22Rv1 (cell line): Measurements from ENCODE around the gene AGAP1.

Source experiments
- ZFX ChIP-seq: fragments of 450-650 bp; IDR thresholded peaks from 2 replicates; pipeline ENCODE4 v1.6.1; 2017; ENCODE audit warnings: antibody characterized with exemption, borderline replicate concordance
- TF ChIP-seq, protein P1 (sequence below): fragments of 450-650 bp; IDR thresholded peaks from 2 replicates; pipeline ENCODE4 v1.5.1; 2017; ENCODE audit warnings: mild to moderate bottlenecking

DNA sequence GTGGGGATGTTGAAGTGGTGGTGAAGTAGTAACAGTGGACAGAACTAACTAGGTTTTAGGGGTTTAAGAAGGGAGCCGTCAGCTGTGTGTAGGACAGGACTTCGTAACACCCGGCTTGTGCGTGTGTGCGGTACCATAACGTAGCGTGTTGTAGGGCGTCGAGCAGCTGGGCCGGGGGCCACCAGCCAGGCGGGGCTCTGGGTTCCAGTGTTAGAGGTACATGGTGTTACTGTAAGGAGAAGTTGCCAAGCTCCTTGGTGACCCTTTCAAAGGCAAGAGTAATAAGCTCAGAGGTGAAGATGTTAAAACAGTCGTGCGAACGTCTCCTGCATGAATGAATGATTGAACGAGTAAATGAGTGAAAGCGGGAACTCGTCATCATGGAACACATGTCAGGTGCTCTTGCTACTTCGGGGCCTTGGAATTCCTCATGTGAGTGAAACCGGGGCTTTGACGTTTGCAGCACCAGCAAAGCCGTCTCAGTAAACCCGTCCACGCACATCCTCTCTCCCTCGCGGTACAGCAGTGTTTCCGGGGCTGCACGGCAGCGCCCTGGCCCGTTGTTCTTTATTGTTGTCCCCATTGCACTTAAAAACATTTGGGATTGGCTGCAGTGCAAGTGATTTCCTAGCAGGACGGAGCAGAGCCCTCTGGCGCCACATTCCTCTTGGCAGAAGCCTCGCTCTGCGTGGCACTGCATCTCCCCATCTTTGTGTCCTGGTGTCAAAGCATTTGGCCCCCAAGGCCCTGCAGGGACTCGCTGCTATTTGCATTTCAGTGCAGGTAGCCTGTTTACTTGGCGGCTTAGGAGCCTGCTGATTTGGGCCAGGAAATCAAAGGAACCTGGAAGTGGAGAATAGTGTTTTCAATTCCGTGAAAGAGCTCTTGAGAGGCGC lies 559.3 kb downstream of the AGAP1 start:
- TF ChIP-seq, protein P1, sequence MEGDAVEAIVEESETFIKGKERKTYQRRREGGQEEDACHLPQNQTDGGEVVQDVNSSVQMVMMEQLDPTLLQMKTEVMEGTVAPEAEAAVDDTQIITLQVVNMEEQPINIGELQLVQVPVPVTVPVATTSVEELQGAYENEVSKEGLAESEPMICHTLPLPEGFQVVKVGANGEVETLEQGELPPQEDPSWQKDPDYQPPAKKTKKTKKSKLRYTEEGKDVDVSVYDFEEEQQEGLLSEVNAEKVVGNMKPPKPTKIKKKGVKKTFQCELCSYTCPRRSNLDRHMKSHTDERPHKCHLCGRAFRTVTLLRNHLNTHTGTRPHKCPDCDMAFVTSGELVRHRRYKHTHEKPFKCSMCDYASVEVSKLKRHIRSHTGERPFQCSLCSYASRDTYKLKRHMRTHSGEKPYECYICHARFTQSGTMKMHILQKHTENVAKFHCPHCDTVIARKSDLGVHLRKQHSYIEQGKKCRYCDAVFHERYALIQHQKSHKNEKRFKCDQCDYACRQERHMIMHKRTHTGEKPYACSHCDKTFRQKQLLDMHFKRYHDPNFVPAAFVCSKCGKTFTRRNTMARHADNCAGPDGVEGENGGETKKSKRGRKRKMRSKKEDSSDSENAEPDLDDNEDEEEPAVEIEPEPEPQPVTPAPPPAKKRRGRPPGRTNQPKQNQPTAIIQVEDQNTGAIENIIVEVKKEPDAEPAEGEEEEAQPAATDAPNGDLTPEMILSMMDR, result no peak
- TF ChIP-seq ZFX, result no peak
